PC-9 (cell line): Measurements from ENCODE around the gene TRIM59. TPM values are rescaled to one million over a fixed set of nuclear protein-coding genes. Genes with fewer than 3 reads are reported as not detected.

ENCODE experiments used
- BruUV-seq: library from RNA; stranded (reverse); fragments of 400-500 nt; replicated peaks from 2 replicates; lab custom pipeline; 2021; lab: Mats Ljungman, UMichigan
- CTCF ChIA-PET: fragments of 300-600 bp; sonication (Branson Sonifier 250); formaldehyde crosslinking; loops from one replicate; lab custom pipeline; 2022; ENCODE audit warnings: antibody characterized with exemption; lab: Charles Lee
- POLR2A ChIA-PET: fragments of 300-600 bp; sonication (Branson Sonifier 250); formaldehyde crosslinking; loops from one replicate; lab custom pipeline; 2022; ENCODE audit warnings: antibody characterized with exemption; ENCODE audit not compliant: unreplicated experiment; lab: Charles Lee
- DNase-seq, 2 experiments: peaks; one replicate each; pipeline versions ENCODE4 v3.0.0 to v3.0.0-alpha.2; 2015 to 2022; ENCODE audit warnings: mixed read lengths in 1 of 2
- H2AFZ ChIP-seq: fragments of 200-600 bp; sonication (generic); 2 replicates; pipeline ENCODE4 v1.8.1; 2017; ENCODE audit warnings: antibody characterized with exemption
- H3F3A ChIP-seq: fragments of 200-600 bp; sonication (generic); 2 replicates; pipeline ENCODE4 v1.8.1; 2017; ENCODE audit warnings: antibody characterized with exemption, mild to moderate bottlenecking, low read depth; ENCODE audit not compliant: insufficient read depth
- H3K27ac ChIP-seq: fragments of 200-600 bp; sonication (generic); 2 replicates; pipeline ENCODE4 v1.6.1; 2016; ENCODE audit warnings: mixed run types
- H3K27me3 ChIP-seq: fragments of 200-600 bp; sonication (generic); 2 replicates; pipeline ENCODE4 v1.6.1; 2016; ENCODE audit warnings: low read depth, mixed run types; ENCODE audit not compliant: insufficient read depth
- H3K36me3 ChIP-seq: fragments of 200-600 bp; sonication (generic); 2 replicates; pipeline ENCODE4 v1.6.1; 2016; ENCODE audit warnings: low read depth, mixed run types
- H3K4me1 ChIP-seq: fragments of 200-600 bp; sonication (generic); replicated peaks from 2 replicates; pipeline ENCODE4 v1.6.1; 2016; ENCODE audit warnings: mixed run types; ENCODE audit not compliant: insufficient read depth
- H3K4me2 ChIP-seq: fragments of 200-600 bp; sonication (generic); 2 replicates; pipeline ENCODE4 v1.6.1; 2017; ENCODE audit warnings: mixed run types
- H3K4me3 ChIP-seq: fragments of 200-600 bp; sonication (generic); 2 replicates; pipeline ENCODE4 v1.6.1; 2016; ENCODE audit warnings: mixed run types
- H3K79me2 ChIP-seq: fragments of 200-600 bp; sonication (generic); 2 replicates; pipeline ENCODE4 v1.6.1; 2017; ENCODE audit warnings: low read depth, mixed run types
- H3K9me2 ChIP-seq: fragments of 200-600 bp; sonication (generic); 2 replicates; pipeline ENCODE4 v1.8.1; 2017; ENCODE audit warnings: mild to moderate bottlenecking; ENCODE audit not compliant: insufficient read depth
- H3K9me3 ChIP-seq: fragments of 200-600 bp; sonication (generic); 2 replicates; pipeline ENCODE4 v1.8.1; 2016; ENCODE audit warnings: low read depth; ENCODE audit not compliant: insufficient read depth
- H4K20me1 ChIP-seq: fragments of 200-600 bp; sonication (generic); 2 replicates; pipeline ENCODE4 v1.8.1; 2017; ENCODE audit not compliant: insufficient read depth
- EZH2 ChIP-seq: fragments of 200-600 bp; sonication (generic); IDR thresholded peaks from 2 replicates; pipeline ENCODE4 v1.8.0; 2017; ENCODE audit warnings: antibody characterized with exemption, low read depth
- intact Hi-C: fragments of 100-400 bp; cut with micrococcal nuclease; formaldehyde crosslinking; loops from one replicate; pipeline ENCODE4 v1.10.0; 2022; ENCODE audit not compliant: unreplicated experiment
- total RNA-seq: library from RNA; stranded (reverse); gene quantifications from 2 replicates; pipeline ENCODE4 v1.2.3, GENCODE V29; 2021
- TF ChIP-seq, protein P1 (sequence below): fragments of 200-600 bp; sonication (generic); conservative IDR thresholded peaks from 2 replicates; pipeline ENCODE4 v1.6.1; 2017; ENCODE audit warnings: mixed run types, antibody characterized with exemption, mild to moderate bottlenecking, moderate library complexity

Gene TRIM59
- total RNA-seq, 1 experiment from 2014 or later: 23.3 TPM

DNA sequence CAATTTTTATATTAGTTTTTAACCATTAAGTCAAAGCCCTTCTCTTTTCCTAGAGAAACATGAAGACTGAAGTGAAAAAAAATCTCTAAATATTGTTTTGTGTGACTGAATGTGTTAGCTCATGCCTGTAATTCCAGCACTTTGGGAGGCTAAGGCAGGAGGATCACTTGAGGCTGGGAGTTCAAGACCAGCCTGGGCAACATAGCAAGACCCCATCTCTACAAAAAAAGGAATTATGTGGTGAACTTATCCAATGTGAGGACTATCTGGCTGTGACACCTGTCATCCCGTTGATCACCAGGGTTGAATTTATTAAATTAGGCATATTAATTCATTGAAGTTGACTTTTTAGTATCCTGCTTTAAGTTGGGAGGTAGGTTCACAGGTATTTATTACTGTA lies 37.1 kb downstream of the TRIM59 start:
- H3K4me3 ChIP-seq: no peak overlapping the region
- DNase-seq: no peak
- H3K9me2 ChIP-seq: no peaks in the 10 kb centered on the region
- ChIA-PET POLR2A (interaction anchor here (0.6 kb wide), 1 partner anchor 1064 kb away, joined by 4 read pairs; no protein-coding TSS in a partner anchor), CTCF (no interaction called here)
- H3F3A ChIP-seq: peaks cover 73% of the 10 kb centered on the region
- H3K9me3 ChIP-seq: no peaks in the 10 kb centered on the region
- no peak overlapping the region for H3K4me2 ChIP-seq
- H3K27ac ChIP-seq: 0 out of 2 replicates have a peak overlapping the region, but pooled peaks have one; percentile 18
- BruUV-seq: no TSS peak
- peaks cover 78% of the 10 kb centered on the region for H3K36me3 ChIP-seq
- H2AFZ ChIP-seq: no peak overlapping the region
- no peak for TF ChIP-seq EZH2
- TF ChIP-seq, protein P1, sequence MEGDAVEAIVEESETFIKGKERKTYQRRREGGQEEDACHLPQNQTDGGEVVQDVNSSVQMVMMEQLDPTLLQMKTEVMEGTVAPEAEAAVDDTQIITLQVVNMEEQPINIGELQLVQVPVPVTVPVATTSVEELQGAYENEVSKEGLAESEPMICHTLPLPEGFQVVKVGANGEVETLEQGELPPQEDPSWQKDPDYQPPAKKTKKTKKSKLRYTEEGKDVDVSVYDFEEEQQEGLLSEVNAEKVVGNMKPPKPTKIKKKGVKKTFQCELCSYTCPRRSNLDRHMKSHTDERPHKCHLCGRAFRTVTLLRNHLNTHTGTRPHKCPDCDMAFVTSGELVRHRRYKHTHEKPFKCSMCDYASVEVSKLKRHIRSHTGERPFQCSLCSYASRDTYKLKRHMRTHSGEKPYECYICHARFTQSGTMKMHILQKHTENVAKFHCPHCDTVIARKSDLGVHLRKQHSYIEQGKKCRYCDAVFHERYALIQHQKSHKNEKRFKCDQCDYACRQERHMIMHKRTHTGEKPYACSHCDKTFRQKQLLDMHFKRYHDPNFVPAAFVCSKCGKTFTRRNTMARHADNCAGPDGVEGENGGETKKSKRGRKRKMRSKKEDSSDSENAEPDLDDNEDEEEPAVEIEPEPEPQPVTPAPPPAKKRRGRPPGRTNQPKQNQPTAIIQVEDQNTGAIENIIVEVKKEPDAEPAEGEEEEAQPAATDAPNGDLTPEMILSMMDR: no peak
- H4K20me1 ChIP-seq: peaks cover 6% of the 10 kb centered on the region
- intact Hi-C loops: loop anchor here (2.0 kb wide), 1 partner anchor 248 kb away; no protein-coding TSS in a partner anchor
- no peaks in the 10 kb centered on the region for H3K4me1 ChIP-seq
- no peaks in the 10 kb centered on the region for H3K27me3 ChIP-seq
- H3K79me2 ChIP-seq: peaks cover 61% of the 10 kb centered on the region

DNA sequence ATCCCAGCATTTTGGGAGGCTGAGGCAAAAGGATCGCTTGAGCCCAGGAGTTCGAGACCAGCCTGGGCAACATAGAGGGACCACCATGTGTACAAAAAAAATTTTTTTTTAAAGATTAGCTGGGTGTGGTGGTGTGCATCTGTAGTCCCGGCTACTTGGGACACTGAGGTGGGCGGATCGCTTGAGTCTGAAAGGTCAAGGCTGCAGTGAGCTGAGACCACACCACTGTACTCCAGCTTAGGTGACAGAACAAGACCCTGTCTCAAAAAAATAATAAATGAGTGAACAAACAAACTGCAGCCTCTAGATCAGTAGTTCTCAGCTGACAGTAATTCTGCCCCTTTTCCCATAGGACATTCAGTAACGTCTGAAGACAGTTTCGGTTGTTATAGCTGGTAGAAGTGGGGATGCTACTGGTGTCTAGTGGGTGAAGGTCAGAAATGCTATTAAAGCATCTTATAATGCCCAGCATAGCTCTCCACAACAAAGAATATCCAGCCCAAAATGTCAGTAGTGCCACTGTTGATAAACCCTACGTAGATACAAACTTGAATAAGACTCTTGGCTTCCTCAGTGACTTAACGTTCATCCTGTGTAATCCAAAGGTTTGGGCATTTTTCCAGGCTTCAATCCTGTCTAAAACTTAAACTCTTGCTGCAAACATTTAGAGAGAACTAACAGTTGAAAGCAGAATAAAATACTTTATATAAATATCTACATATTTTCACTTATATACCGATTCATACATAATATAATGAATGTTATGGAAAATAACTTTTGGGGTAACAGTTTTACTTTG lies 39.6 kb downstream of the TRIM59 start:
- Histone ChIP-seq H3K9me3 (no peaks in the 10 kb centered on the region), H3K27ac (peak overlapping the region; percentile 20), H3K4me1 (no peaks in the 10 kb centered on the region), H3K9me2 (no peaks in the 10 kb centered on the region), H3K4me2 (no peak overlapping the region), H2AFZ (no peak overlapping the region), H3K27me3 (no peaks in the 10 kb centered on the region), H3F3A (peaks cover 62% of the 10 kb centered on the region), H3K4me3 (no peak overlapping the region), H3K79me2 (peaks cover 77% of the 10 kb centered on the region), H3K36me3 (peaks cover 65% of the 10 kb centered on the region), H4K20me1 (peaks cover 6% of the 10 kb centered on the region; the same call in 1 of the 2 replicates)
- ChIA-PET POLR2A (interaction anchor here (0.5 kb wide), 1 partner anchor 1735 kb away, joined by 10 read pairs; no protein-coding TSS in a partner anchor), CTCF (no interaction called here)
- intact Hi-C loops: loop anchor here (2.0 to 10.0 kb wide), 2 partner anchors 17 to 775 kb away; no protein-coding TSS in a partner anchor
- BruUV-seq: TSS peak; percentile 1
- no peak for TF ChIP-seq EZH2
- TF ChIP-seq, protein P1: no peak
- no peak for DNase-seq

DNA sequence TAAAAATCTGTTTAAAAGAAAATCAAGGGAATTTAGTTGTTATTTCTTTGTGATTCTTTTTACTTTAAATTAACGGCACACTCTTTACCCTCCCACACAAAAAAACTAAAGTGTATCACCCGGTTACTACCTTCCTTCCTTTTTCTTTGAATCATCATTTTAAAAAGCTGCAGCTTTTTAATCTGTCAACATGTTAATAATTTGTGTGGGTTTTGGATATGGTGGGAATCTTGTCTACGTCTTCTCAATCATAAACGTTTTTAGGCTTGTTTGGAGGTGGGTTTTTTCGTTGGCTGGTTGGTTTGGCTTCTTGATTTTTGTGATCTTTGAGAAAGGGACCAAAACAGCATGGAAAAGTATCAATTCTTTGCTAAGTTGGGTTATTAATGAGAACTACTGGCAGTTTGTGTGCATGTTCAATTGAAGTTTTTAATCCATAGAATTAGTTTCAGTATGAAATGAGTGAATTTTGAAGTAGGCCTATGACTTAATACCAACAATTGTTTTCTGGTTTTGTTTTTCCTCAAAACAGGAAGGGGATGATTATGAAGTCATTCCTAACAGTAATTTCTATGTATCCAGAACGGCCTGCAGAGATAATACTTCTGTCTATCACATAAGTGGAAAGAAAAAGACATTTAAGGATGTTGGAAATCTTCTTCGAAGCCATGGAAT lies 45.7 kb downstream of the TRIM59 start:
- Histone ChIP-seq H3K36me3 (peaks cover 24% of the 10 kb centered on the region), H3K9me2 (no peaks in the 10 kb centered on the region), H3K27ac (peak overlapping the region; percentile 67), H3K4me2 (peak overlapping the region; percentile 86), H3K4me1 (peaks cover 28% of the 10 kb centered on the region), H3K79me2 (peaks cover 94% of the 10 kb centered on the region), H3K9me3 (no peaks in the 10 kb centered on the region), H3K4me3 (no peak overlapping the region; the same call in 1 of the 2 replicates), H3F3A (peaks cover 19% of the 10 kb centered on the region), H2AFZ (peak overlapping the region; percentile 16; the same call in 1 of the 2 replicates), H3K27me3 (no peaks in the 10 kb centered on the region), H4K20me1 (peaks cover 11% of the 10 kb centered on the region)
- no peak for DNase-seq
- POLR2A ChIA-PET: no interaction called here
- CTCF ChIA-PET: no interaction called here
- TF ChIP-seq EZH2: no peak
- TF ChIP-seq, protein P1: no peak
- intact Hi-C loops: loop anchor here (2.0 to 10.0 kb wide), 2 partner anchors 45 to 769 kb away; partner anchors contain the start of gene TRIM59
- BruUV-seq: no TSS peak
